Aorta (tissue), 5 donors: ENCODE data around the gene RUNX2. TPM values are rescaled to one million over a fixed set of nuclear protein-coding genes. Genes with fewer than 3 reads are reported as not detected.

ENCODE experiments used
- ATAC-seq: fragments of 200-7000 bp; cut with Tn5 transposase; one replicate; pipeline ENCODE4 v1.9.1; 2022; ENCODE audit warnings: moderate library complexity; ENCODE audit not compliant: low FRiP score
- DNase-seq, 2 donors: peaks; one replicate each; pipeline ENCODE4 v3.0.0-alpha.2; 2020
- H3K27ac ChIP-seq, 2 donors: one replicate each; pipeline ENCODE4 v1.5.1; 2013; ENCODE audit warnings: low read length in 2 of 2, mild to moderate bottlenecking in 2 of 2, moderate library complexity in 2 of 2, control low read depth in 1 of 2, inconsistent platforms in 1 of 2, low read depth in 1 of 2
- H3K27me3 ChIP-seq, 2 donors: one replicate each; pipeline ENCODE4 v1.6.1; 2013; ENCODE audit warnings: control low read depth in 1 of 2, low read length in 1 of 2, mild to moderate bottlenecking in 1 of 2, moderate library complexity in 1 of 2; ENCODE audit not compliant: insufficient read depth in 2 of 2, control insufficient read depth in 1 of 2
- H3K36me3 ChIP-seq, 2 donors: one replicate each; pipeline ENCODE4 v1.6.1; 2013; ENCODE audit warnings: control low read depth in 1 of 2, low read length in 1 of 2, mild to moderate bottlenecking in 1 of 2; ENCODE audit not compliant: insufficient read depth in 2 of 2, control insufficient read depth in 1 of 2
- H3K4me1 ChIP-seq, 2 donors: one replicate each; pipeline ENCODE4 v1.6.1; 2013; ENCODE audit warnings: low read length in 2 of 2, control low read depth in 1 of 2, mild to moderate bottlenecking in 1 of 2, moderate library complexity in 1 of 2; ENCODE audit not compliant: insufficient read depth in 2 of 2, control insufficient read depth in 1 of 2
- H3K4me3 ChIP-seq, 2 donors: one replicate each; pipeline ENCODE4 v1.5.1; 2013; ENCODE audit warnings: low read length in 2 of 2, control low read depth in 1 of 2, mild to moderate bottlenecking in 1 of 2
- H3K9me3 ChIP-seq: one replicate; pipeline ENCODE4 v1.6.1; 2013; ENCODE audit warnings: mild to moderate bottlenecking, low read length; ENCODE audit not compliant: control insufficient read depth
- WGBS, 2 donors: extraction: QIAGEN DNeasy Blood & Tissue Kit; methylation state at CpG; one replicate each; pipeline ENCODE4 v1.1.7; 2013; 5-methylcytosine and 5-hydroxymethylcytosine counted together
- intact Hi-C, 2 donors: fragments of 100-400 bp; cut with DNase I; formaldehyde crosslinking; loops; one replicate each; pipeline versions ENCODE4 v1.14.2 to v1.15.0; 2022
- polyA plus RNA-seq, 2 donors: library from polyadenylated mRNA; stranded (reverse); fragments of 200-250 nt; gene quantifications; one replicate each; pipeline ENCODE4 v1.2.3, GENCODE V29; 2013
- total RNA-seq, 2 donors: library from RNA; stranded (reverse); fragmentation: NEBNext Ultra II Directional; extraction: Animal tissue kit (Norgen Biotek cat#: 25700); gene quantifications; one replicate each; pipeline ENCODE4 v1.2.1, GENCODE V29; 2021
- donor health status: healthy with polysubstance abuse.
- donor health status: Bipolar disorder and iron deficiency.
- donor health status: DM: no; HTN: no; CAD: no.
- donor health status: DM: no; HTN: no; CAD: no.
- donor health status: DM: yes; HTN: yes; CAD: no.

Gene RUNX2
- total and polyA plus RNA-seq, 4 donors = 1.0 to 5.4 (median 1.9) TPM

- no peaks in the 10 kb centered on the region for H3K4me1 ChIP-seq
- no peak overlapping the region for H3K4me3 ChIP-seq
- peaks cover 0 to 2% of the 10 kb centered on the region in 2 donors for H3K27me3 ChIP-seq
- intact Hi-C loops = no loop called here
- ATAC-seq = no peak
- WGBS, 2 donors = 89 to 93% methylated on average over 11 of the region's 11 CpGs
- H3K36me3 ChIP-seq = no peaks in the 10 kb centered on the region
- H3K27ac ChIP-seq = no peak overlapping the region
- no peaks in the 10 kb centered on the region for H3K9me3 ChIP-seq
- no peak for DNase-seq
Observed at GRCh38 chr6:45619211-45619760, 291.2 kb downstream of the RUNX2 start.

- Histone ChIP-seq H3K27ac (no peak overlapping the region), H3K27me3 (peaks cover 0 to 2% of the 10 kb centered on the region in 2 donors), H3K36me3 (no peaks in the 10 kb centered on the region), H3K9me3 (no peaks in the 10 kb centered on the region), H3K4me1 (no peaks in the 10 kb centered on the region), H3K4me3 (no peak overlapping the region)
- DNase-seq = no peak
- intact Hi-C loops = no loop called here
- 89 to 92% methylated on average over 3 of the region's 3 CpGs for WGBS, 2 donors
- ATAC-seq = no peak
Observed at GRCh38 chr6:45619994-45620471, 291.9 kb downstream of the RUNX2 start.

GRCh38 chr6:45624228-45624627 is 296.1 kb downstream of the RUNX2 start:
- DNase-seq (no peak), ATAC-seq (no peak)
- WGBS, 2 donors = 93 to 97% methylated on average over 4 of the region's 4 CpGs
- no peaks in the 10 kb centered on the region for H3K36me3 ChIP-seq
- H3K4me1 ChIP-seq = no peaks in the 10 kb centered on the region
- no peaks in the 10 kb centered on the region for H3K27me3 ChIP-seq
- H3K9me3 ChIP-seq = peaks cover under 1% of the 10 kb centered on the region
- no peak overlapping the region for H3K27ac ChIP-seq
- intact Hi-C loops = no loop called here
- H3K4me3 ChIP-seq = no peak overlapping the region

DNA sequence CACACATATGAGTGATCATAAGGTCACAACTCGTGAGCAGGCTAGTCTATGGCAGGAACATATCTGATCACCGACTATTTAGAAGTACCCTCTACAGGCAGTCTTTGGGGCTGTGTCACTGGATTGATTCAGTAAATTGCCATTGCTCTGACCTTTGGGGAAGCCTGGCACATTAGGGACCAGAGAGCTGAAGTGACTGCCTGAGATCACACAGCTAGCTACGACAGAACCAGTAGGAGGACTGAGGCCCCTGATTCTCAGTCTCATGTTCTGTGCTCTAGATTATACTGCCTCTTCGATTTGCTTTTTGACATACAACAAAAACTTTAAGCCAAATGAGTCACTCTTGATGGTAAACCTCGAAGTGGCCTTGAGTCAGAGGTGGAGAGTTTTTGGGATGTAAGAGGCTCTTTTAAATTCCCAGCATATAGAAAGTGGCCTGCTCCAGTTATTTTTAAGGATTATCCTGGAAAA is 297.1 kb downstream of the RUNX2 start:
- H3K36me3 ChIP-seq = no peaks in the 10 kb centered on the region
- H3K4me1 ChIP-seq = no peaks in the 10 kb centered on the region
- intact Hi-C loops = no loop called here
- DNase-seq (no peak), ATAC-seq (no peak)
- no peak overlapping the region for H3K4me3 ChIP-seq
- H3K27me3 ChIP-seq = no peaks in the 10 kb centered on the region
- H3K27ac ChIP-seq = no peak overlapping the region
- WGBS, 2 donors = 80 to 88% methylated on average over 5 of the region's 5 CpGs
- H3K9me3 ChIP-seq = peaks cover 1% of the 10 kb centered on the region

GRCh38 chr6:45626087-45626891 is 298.2 kb downstream of the RUNX2 start:
- Histone ChIP-seq H3K4me3 (no peak overlapping the region), H3K4me1 (no peaks in the 10 kb centered on the region), H3K27ac (no peak overlapping the region), H3K27me3 (no peaks in the 10 kb centered on the region), H3K36me3 (no peaks in the 10 kb centered on the region), H3K9me3 (peaks cover 1% of the 10 kb centered on the region)
- WGBS, 2 donors = 52 to 64% methylated on average over 5 of the region's 5 CpGs
- ATAC-seq = no peak
- no peak for DNase-seq
- intact Hi-C loops = no loop called here

DNA sequence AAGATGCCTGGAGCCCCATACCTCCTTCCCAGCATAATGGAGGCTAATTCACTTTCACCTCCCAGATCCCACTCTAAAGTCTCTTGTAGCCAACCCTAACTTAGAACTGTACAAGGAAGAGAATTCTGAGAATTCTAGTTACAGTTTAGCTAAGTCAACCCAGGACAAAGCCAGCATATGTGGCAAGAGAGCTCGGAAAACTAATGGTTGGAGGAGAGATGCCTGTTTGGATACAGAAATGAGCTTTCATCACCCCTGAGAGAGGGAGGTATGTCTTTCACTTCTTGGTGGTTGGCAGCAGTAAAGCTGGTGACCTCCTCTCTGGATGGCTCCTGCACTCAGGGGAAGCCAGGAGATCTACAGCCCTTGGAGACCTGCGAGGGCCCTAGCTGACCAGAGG is 302.2 kb downstream of the RUNX2 start:
- intact Hi-C loops = no loop called here
- 54 to 75% methylated on average over 2 of the region's 2 CpGs for WGBS, 2 donors
- no peak for DNase-seq
- no peak for ATAC-seq
- H3K4me1 ChIP-seq = no peaks in the 10 kb centered on the region
- no peak overlapping the region for H3K27ac ChIP-seq
- peaks cover 1% of the 10 kb centered on the region for H3K9me3 ChIP-seq
- H3K4me3 ChIP-seq = no peak overlapping the region
- H3K36me3 ChIP-seq = no peaks in the 10 kb centered on the region
- H3K27me3 ChIP-seq = no peaks in the 10 kb centered on the region

GRCh38 chr6:45630801-45631200 is 302.7 kb downstream of the RUNX2 start:
- no peak for ATAC-seq
- WGBS, 2 donors = 53 to 64% methylated on average over 4 of the region's 4 CpGs
- Histone ChIP-seq H3K9me3 (peaks cover 1% of the 10 kb centered on the region), H3K4me3 (no peak overlapping the region), H3K4me1 (no peaks in the 10 kb centered on the region), H3K36me3 (no peaks in the 10 kb centered on the region), H3K27ac (no peak overlapping the region), H3K27me3 (no peaks in the 10 kb centered on the region)
- intact Hi-C loops = no loop called here
- DNase-seq = no peak

DNA sequence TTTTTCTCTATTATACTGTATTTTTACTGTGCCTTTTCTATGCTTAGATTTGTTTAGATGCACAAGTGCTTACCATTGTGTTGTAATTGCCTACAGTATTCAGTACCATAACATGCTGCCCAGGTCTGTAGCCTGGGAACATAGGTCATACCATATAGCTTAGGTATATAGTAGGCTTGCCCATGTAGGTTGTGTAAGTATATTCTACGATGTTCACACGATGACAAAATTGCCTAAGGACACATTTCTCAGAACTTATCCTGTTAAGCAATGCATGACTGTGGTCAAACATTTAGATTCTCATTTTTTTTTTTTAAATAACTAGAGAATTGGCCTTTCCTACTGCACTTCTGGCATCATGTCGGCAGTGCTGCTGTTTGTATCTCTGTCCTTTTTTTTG is 303.3 kb downstream of the RUNX2 start:
- H3K36me3 ChIP-seq = no peaks in the 10 kb centered on the region
- H3K4me3 ChIP-seq = no peak overlapping the region
- H3K27me3 ChIP-seq = no peaks in the 10 kb centered on the region
- H3K27ac ChIP-seq = no peak overlapping the region
- H3K4me1 ChIP-seq = no peaks in the 10 kb centered on the region
- DNase-seq (no peak), ATAC-seq (no peak)
- H3K9me3 ChIP-seq = peaks cover 1% of the 10 kb centered on the region
- whole genome bisulfite sequencing, 2 donors = 92 to 94% methylated on average over 3 of the region's 3 CpGs
- intact Hi-C loops = no loop called here
